Tibial artery (tissue), 4 donors: ENCODE measurements around the gene LPP.
A peak's percentile ranks its signal among the peaks of the same experiment; 100 is the strongest.

ENCODE experiments used
- DNase-seq, 2 donors: peaks; one replicate each; pipeline ENCODE4 v3.0.0-alpha.2; 2019
- H3K27ac ChIP-seq, 2 donors: fragments of 200-600 bp; sonication (generic) in 1 of 2; 1 replicate in 1 of 2; 2 replicates in 1 of 2; pipeline ENCODE4 v1.5.1; 2018 to 2019; ENCODE audit warnings: mild to moderate bottlenecking in 1 of 2
- H3K27me3 ChIP-seq, 2 donors: fragments of 200-600 bp; sonication (generic) in 1 of 2; one replicate each; pipeline versions ENCODE4 v1.5.1 to v1.6.0; 2016 to 2019
- H3K36me3 ChIP-seq, 3 donors: fragments of 200-600 bp; sonication (generic) in 2 of 3; one replicate each; pipeline ENCODE4 v1.5.1; 2016 to 2019; ENCODE audit warnings: mild to moderate bottlenecking in 2 of 3
- H3K4me1 ChIP-seq, 4 donors: fragments of 200-600 bp; sonication (generic) in 2 of 4; 1 replicate in 3 of 4; 2 replicates in 1 of 4; pipeline ENCODE4 v1.5.1; 2016 to 2019
- H3K4me3 ChIP-seq, 2 donors: fragments of 200-600 bp; sonication (generic) in 1 of 2; 1 replicate in 1 of 2; 2 replicates in 1 of 2; pipeline ENCODE4 v1.5.1; 2018 to 2019; ENCODE audit warnings: mild to moderate bottlenecking in 2 of 2
- H3K9me3 ChIP-seq, 3 donors: fragments of 200-600 bp; sonication (generic) in 1 of 3; one replicate each; pipeline ENCODE4 v1.5.1; 2016 to 2019
- intact Hi-C: fragments of 100-400 bp; cut with DNase I; formaldehyde crosslinking; loops from one replicate; pipeline ENCODE4 v1.15.0; 2023; ENCODE audit warnings: low total_unique reads
- TF ChIP-seq, protein P1 (sequence below), 2 experiments: fragments of 200-600 bp in 1 of 2; fragments of 450-650 bp in 1 of 2; IDR thresholded peaks; one replicate each; pipeline ENCODE4 v1.5.1; 2017 to 2019; ENCODE audit warnings: antibody characterized with exemption in 2 of 2, mild to moderate bottlenecking in 1 of 2, moderate library complexity in 1 of 2

Gene LPP

DNA sequence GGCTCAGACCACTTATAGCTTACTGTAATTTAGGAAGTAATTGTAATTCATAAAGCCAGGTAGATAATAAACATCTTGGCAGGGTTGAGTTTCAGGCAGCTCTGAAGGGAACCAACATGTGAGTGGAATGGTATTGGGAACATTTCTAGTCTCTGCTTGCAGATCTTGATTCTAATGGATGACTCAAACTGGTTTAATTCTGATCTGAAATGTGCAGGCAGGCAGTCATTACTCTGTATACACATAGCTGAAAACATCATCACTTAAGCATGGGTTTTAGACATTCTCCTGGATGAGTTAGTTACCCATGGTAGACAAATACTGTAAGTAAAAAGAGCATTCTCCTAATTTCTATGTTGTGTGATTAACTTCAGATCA lies 700.8 kb downstream of the LPP start:
- H3K9me3 ChIP-seq: no peaks in the 10 kb centered on the region
- TF ChIP-seq, protein P1, sequence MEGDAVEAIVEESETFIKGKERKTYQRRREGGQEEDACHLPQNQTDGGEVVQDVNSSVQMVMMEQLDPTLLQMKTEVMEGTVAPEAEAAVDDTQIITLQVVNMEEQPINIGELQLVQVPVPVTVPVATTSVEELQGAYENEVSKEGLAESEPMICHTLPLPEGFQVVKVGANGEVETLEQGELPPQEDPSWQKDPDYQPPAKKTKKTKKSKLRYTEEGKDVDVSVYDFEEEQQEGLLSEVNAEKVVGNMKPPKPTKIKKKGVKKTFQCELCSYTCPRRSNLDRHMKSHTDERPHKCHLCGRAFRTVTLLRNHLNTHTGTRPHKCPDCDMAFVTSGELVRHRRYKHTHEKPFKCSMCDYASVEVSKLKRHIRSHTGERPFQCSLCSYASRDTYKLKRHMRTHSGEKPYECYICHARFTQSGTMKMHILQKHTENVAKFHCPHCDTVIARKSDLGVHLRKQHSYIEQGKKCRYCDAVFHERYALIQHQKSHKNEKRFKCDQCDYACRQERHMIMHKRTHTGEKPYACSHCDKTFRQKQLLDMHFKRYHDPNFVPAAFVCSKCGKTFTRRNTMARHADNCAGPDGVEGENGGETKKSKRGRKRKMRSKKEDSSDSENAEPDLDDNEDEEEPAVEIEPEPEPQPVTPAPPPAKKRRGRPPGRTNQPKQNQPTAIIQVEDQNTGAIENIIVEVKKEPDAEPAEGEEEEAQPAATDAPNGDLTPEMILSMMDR (IDR thresholded peaks at IDR 0.05): no peak
- H3K27me3 ChIP-seq: no peaks in the 10 kb centered on the region
- intact Hi-C loops: no loop called here
- no peak for DNase-seq
- H3K4me3 ChIP-seq: no peak overlapping the region
- H3K27ac ChIP-seq: peak overlapping the region; percentile 16 to 59
- no peaks in the 10 kb centered on the region for H3K36me3 ChIP-seq
- peaks cover 0 to 53% (median 26%) of the 10 kb centered on the region in 4 donors for H3K4me1 ChIP-seq

DNA sequence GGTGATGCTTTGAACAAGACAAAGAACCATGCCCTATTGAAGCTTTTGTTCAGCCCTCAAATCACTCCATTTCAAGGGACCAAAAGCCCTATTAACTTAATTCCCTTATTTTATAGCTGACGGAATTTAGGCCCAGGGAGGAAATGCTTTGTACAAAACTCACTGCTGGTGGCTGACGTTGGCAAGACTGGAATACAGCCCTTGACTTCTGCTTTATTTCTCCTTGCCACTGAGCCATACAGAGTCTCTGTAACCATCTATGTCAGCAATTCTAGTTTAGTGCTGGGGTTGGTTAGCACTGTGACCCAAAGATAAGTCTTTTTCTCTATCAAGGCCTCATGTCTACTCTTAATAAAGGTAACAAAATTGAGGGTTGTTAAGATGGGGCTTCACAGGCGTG lies 701.7 kb downstream of the LPP start:
- DNase-seq: no peak
- Histone ChIP-seq H3K4me3 (no peak overlapping the region), H3K27me3 (no peaks in the 10 kb centered on the region), H3K27ac (peak overlapping the region; percentile 30 to 59), H3K36me3 (no peaks in the 10 kb centered on the region), H3K9me3 (no peaks in the 10 kb centered on the region), H3K4me1 (peaks cover 0 to 62% (median 26%) of the 10 kb centered on the region in 4 donors)
- TF ChIP-seq, protein P1 (IDR thresholded peaks at IDR 0.05): no peak
- intact Hi-C loops: no loop called here

DNA sequence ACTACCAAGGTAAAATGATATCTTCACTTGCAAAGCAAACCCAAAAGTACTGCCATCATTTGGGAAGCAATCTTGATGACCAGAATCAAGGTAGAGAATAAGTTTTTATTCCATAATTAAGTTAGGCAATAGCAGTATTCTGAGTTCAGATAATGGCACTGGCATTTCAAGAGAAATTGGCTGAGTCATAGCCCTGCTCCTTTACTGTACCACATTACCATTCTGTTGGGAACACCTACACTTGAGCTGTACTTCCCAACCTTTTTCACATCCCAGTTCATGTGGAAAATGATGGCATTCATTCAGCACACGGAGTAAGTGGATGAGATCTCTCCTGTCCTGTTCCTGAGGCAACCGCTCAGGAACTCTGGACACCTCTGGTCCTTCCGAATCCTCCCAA lies 706.2 kb downstream of the LPP start:
- intact Hi-C loops: no loop called here
- no peak overlapping the region for H3K4me3 ChIP-seq
- H3K9me3 ChIP-seq: no peaks in the 10 kb centered on the region
- H3K27me3 ChIP-seq: no peaks in the 10 kb centered on the region
- peaks cover 0 to 72% (median 23%) of the 10 kb centered on the region in 4 donors for H3K4me1 ChIP-seq
- no peaks in the 10 kb centered on the region for H3K36me3 ChIP-seq
- TF ChIP-seq, protein P1 (IDR thresholded peaks at IDR 0.05): no peak
- H3K27ac ChIP-seq: no peak overlapping the region
- DNase-seq: no peak

- peaks cover 7 to 10% (median 10%) of the 10 kb centered on the region in 3 donors for H3K36me3 ChIP-seq
- H3K4me1 ChIP-seq: peaks cover 0 to 67% (median 12%) of the 10 kb centered on the region in 4 donors
- H3K27me3 ChIP-seq: no peaks in the 10 kb centered on the region
- intact Hi-C loops: no loop called here
- TF ChIP-seq, protein P1 (IDR thresholded peaks at IDR 0.05): no peak
- no peak overlapping the region for H3K4me3 ChIP-seq
- H3K27ac ChIP-seq: peak overlapping the region in 1 of 2 donors; percentile 9
- H3K9me3 ChIP-seq: no peaks in the 10 kb centered on the region
- no peak for DNase-seq
These were observed 708.1 kb downstream of the LPP start for GRCh38 chr3:188861842-188862744.

DNA sequence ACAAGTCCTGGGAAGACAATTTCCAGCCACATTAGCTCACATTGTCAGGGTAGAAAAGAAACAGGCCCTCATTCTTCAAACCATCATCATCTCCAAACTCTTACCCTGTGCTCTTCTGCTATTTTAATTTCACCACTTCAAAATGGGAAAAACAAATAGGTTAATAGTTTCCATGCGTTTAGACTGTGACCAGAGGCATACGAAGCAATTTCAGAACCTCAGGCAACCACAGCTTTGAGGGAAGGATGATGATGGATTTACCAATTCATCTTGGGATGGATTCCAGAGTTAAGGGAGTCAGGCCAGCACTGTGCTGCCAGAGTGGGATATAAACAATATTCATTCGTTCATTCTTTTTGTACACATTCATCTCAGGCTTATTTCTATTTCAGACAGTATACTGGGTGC lies 710.0 kb downstream of the LPP start:
- H3K4me3 ChIP-seq: no peak overlapping the region
- H3K27ac ChIP-seq: peak overlapping the region in 1 of 2 donors; percentile 16
- TF ChIP-seq, protein P1 (IDR thresholded peaks at IDR 0.05): no peak
- intact Hi-C loops: no loop called here
- peaks cover 0 to 73% (median 15%) of the 10 kb centered on the region in 4 donors for H3K4me1 ChIP-seq
- no peak for DNase-seq
- no peaks in the 10 kb centered on the region for H3K27me3 ChIP-seq
- no peaks in the 10 kb centered on the region for H3K9me3 ChIP-seq
- peaks cover 11 to 20% (median 18%) of the 10 kb centered on the region in 3 donors for H3K36me3 ChIP-seq
